Activated CD4-positive, CD25-positive, alpha-beta regulatory T cell treated with anti-CD3 and anti-CD28 coated beads, Interleukin-2, amount 50 U/mL, for 24 hours (primary cell): ENCODE measurements around the gene ABHD5.

Source experiments
- ATAC-seq, 2 donors: fragments of 150-1000 bp; cut with Tn5 transposase; one replicate each; pipeline ENCODE4 v1.10.0; 2021; ENCODE audit warnings: mild to moderate bottlenecking in 1 of 2, moderate library complexity in 1 of 2

Gene ABHD5

DNA sequence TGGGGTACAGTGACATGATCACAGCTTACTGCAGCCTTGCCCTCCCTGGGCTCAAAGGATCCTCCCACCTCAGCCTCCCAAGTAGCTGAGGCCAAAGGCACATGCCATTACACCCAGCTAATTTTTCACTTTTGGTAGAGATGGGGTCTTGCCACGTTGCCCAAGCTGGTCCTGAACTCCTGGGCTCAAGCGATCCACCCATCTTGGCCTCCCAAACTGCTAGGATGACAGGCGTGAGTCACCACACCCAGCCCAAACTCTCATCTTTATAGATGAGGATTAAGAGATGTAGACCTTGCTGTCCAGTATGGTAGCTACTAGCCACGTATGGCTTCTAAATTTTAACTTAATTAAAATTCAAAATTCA is 4.4 kb upstream of the ABHD5 start:
- no peak for ATAC-seq

DNA sequence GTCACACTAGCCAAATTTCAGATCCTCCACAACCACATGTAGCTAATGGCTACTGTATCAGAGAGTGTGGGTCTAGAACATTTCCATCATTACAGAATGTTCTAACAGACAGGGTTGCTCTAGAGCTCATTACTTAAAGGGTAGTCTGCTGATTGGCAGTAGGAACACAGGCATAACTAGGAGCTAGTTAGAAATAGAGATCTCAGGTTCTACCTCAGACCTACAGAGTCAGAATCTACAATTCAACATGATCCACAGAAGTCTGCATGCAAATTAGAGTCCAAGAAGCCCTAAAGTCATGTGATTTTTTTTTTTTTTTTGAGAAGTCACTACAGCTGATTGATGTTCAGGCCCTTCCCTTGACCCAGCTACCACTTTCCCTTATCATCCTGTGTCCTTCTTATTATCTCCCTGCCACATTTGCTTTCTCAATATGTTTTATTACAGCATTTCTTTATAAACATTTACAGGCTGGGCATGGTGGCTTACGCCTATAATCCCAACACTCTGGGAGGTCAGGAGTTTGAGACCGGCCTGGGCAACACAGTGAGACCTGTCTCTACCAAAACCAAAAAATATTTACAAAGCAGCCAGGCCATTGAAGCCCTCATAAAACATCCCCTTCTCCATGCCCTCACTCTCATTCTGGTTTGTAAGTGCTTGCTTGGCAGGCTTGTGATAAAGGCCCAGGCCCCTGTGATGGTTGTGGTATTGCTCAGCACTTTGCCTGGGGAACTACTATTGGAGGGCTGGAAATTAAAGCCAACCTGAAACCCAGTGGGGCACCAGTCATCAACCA is 3.8 kb upstream of the ABHD5 start:
- no peak for ATAC-seq

DNA sequence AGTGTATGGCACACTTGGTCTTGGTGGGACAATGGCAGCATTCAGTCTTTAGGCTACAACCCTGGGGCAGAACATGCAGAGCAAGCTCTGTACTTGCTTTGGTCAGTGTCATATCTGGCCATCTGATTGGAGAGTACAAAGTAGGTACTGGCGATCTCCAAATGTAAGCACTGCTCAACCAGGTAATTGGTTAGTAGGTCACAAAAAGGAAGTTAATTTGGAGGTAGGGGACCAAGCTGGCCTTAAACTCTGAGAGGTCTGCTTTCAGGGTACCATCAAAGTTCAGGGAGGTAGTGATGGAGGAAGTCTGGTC is 3.3 kb upstream of the ABHD5 start:
- no peak for ATAC-seq

DNA sequence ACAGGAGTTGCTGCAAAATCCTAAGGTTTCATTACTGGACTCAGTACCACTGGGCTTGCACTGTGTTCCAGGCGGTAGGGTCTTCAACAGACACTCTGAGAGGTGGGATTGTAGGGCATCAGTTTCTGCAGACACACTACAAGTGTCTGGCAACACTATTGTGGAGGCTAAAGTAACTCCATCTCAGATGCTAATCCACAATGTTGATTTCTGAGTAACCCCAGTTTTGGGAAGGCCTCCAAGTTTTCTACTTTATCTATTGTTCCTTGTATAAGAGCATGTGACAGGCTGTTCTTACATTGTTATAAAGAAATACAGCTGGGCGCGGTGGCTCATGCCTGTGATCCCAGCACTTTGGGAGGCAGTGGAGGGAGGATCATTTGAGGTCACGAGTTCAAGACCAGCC is 2.5 kb upstream of the ABHD5 start:
- ATAC-seq: no peak

DNA sequence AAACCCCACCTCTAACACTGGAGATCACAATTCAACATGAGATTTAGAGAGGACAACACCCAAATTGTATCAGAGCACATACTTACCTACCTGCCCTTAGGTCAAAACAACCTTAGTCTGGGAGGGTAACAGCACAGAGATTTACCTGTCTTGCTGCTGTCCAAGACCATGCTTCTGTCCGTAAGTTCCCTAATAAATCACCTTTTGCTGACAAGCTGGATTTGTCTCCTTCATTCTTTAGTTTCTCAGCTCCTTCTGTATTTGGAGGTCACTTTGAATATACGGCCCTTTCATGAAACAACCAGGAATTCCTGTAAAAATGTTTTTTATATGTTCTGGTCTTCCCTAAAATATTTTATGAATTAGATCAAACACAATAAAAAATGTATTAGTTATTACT is 1.6 kb upstream of the ABHD5 start:
- ATAC-seq: no peak

DNA sequence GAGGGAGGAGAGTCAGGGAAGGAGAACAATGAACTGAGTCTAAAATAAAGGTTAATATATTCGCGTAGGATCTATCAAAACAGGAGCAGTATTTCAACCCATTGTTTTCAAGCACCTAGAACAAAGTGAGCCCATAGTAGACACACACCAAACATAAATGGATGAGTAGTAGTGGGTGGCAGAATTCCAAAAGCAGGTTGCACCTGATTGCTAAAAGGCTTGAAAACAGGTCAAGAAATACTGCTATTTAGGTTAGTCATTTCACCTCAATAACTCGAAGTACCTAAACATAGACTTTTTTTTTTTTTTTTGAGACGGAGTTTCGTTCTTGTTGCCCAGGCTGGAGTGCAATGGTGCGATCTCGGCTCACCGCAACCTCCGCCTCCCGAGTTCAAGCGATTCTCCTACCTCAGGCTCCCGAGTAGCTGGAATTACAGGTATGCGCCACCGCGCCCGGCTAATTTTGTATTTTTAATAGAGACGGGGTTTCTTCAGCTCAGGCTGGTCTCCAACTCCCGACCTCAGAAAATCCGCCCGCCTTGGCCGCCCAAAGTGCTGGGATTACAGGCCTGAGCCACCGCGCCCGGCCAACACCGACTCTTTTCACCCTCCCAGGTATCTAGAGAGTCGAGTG is 855 bp upstream of the ABHD5 start:
- no peak for ATAC-seq

DNA sequence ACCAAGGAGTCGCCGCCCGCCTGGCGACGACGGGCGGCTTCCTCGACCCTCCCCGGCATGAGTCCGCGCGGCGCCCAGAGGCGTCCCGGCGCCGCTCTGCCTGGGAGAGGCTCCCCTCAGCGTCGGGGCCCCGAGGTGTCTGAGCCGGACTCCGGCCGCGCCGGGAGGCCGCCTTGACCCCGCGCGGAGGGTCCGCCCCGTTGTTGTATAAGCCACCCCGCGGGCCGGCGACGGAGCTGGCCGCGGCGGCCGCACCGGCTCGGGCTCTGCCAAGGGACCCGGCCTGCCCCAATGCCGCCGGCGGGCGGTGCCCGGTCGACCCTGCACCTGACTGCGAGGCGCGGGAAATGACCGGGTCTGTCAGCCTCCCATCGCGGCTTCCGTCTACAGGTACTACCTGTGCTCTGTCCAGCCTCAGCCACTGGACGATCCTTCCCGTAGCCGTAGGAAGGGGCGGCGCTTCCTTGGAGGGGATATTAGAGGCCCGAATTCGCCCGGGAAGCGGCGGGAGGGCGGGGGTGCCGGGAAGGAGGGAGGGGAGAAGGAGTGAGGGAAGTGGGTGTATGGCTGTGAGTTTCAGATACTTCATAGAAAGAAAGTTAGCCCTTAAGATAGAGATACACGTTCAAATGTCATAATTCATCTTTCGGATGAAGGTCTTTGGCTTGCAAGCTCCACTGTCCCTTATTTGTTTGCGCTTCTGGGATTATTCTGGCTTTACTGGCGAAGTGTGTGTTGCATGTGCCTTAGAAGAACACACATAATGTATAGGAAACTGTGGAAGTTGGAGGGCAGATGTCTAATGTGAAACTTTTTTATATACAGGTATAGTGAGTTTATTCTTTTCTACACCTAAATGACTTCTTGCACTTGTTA is 620 bp downstream of the ABHD5 start:
- ATAC-seq: peak; percentile 7 to 11

DNA sequence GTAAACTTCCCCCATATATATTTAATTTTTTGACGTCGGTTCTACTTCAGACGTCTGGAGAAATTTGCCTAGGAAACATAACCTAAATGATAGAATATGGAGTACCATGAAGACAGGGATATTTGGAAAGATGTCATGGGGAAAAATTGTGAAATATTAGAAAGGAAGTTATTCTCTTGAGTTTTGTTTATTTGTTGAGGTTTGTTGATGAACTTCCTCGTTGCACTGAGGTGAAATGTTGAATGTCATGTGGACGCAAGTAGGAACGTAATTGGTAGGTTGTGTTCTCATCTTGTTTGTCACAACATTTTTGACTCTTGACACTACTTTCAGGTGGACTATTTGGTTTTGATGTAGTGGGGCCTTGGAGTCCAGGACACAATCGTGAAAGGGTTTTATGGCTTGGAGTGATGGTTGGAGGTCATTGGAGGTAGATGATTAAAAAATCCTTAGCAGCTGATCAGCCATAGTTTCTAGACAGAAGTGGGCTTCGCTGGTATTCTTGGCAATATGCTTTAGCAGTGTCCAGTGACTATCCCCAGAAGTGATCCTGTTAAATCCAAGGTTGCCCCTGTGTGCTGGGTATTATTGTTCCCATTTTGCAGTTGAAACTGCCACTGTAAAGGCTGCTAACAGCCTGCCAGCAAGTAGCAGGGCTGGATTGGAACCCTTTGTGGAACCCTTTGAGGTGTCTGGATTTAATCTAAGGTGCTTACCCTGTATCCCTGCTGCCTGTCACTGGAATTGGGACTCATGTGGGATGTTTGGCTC is 1.5 kb downstream of the ABHD5 start:
- ATAC-seq: no peak

DNA sequence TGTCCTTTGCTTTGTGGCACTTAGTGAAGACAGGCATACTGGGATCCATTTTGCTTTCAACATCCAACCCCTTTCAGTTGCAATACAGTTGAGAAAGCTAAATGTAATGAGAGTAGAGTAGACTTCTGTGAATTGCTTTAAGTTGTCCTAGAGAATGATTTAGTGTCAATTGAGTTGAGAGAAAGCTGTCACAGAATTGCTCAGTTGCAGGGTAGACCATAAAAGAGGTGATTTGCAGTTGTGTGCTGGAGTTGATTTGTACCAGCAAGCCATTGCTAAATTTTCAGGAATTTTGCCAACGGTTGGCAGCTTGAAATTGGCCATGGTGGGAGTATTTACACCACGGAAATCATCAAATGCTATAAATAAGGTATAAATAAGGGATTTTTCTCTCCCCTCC is 2.2 kb downstream of the ABHD5 start:
- no peak for ATAC-seq

DNA sequence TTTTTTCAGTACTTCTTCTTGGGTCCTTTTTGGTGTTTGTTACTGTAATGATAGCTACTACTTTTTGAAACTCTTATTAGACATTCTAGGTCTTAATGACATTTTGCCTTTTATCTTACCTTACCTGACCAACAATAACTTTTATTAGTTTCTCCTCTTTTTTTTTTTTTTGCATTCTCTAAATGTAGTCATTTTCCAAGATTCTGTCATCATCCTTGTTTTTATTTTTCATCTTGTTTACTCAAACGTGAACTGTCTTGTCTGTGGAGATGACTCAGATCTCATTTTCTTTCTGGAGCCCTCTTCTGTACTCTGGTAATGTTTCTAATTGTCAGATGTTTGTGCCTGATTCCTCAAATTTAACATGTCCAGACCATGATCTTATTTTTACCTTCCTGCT is 2.9 kb downstream of the ABHD5 start:
- no peak for ATAC-seq

DNA sequence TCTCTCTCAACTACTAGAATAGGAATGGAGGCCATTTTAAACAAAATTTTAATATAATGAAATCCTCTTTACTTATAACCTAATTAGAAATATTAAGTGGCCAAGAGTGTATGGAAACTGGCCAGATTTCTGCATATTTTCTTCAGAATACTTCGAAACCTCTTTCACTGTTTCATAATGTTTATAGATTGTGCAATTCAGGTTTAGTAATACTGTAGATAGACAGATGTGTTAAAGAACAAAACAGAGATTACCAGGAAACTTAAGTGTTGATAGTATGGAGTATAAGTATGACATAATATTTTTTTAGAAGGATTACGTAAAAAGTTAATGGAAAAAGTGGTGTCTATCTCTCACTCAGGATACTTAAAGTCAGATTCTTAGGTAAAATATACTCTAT is 4.7 kb downstream of the ABHD5 start:
- no peak for ATAC-seq

DNA sequence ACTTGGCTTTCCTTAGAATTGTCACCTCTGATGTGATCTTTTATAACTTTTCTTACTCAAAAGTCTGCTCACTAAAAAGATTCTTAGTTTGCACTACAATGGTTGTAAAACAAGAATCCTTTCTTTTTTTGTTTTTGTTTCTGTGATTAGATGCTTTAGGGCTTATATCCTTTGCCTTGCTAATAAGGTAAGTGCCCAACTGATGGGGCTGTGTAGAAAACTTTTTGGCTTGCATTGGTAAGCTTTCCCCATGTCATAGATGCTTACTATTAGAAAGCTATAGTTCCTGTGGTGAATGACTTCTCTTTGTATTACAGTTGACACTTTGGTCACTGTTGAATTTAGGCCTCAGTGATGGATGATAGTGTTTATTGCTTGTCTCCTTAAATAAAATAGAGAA is 5.1 kb downstream of the ABHD5 start:
- no peak for ATAC-seq

DNA sequence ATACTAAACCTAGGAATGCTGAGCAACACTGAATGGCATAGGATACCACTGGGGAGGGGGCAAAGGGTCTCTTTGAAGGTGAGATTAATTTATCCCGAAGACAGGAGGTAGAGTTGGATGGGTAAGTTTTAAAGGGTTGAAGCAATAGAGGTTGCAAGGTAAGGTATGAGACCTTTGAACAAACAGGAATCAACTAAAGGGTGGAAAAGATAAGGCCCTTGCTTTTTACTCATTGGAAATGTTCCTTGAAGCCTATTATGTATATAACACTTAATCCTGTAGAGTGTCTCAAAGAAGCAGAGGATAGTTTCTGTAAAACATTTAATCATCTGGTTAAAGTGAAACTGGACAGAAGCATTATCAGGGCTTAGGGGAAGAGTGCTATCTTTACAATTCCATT is 5.7 kb downstream of the ABHD5 start:
- no peak for ATAC-seq

DNA sequence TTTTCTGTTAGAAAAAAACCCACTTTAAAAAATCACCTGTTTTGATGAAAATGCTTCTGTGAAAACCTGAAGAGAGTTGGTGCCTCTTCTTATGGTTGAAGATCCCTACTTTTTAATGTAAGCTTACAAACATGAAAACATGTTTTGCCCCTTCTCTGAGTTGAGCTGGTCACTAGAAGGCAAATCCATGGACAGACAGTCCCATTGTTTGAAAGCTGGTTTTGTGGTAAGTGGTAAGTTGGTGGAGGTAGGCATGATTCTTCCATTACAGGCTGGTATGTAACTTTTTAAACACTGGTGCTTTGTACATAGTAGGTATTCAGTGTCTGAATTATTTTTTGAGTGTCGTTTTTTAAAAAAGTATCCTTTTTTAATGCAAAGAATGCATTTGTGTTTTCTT is 6.1 kb downstream of the ABHD5 start:
- no peak for ATAC-seq

DNA sequence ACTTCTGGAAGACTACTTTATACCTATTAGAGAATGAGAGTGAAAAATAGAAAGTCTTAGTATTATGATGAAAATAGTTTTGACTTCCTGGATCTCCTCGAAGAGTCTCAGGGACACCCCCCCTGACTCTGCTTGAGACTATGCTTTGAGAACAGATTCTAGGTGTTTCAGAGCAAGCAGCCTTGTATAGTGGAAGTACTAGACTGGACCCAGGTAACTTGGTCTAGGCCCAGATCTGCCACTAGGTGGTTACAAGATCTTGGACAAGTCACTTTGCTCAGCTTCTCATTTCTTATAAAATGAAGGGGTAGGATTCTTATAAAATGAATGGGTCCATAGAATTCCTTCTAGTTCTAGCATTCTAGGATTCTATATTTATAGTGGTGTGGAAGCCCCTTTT is 9.1 kb downstream of the ABHD5 start:
- peak; percentile 48 to 69 for ATAC-seq

DNA sequence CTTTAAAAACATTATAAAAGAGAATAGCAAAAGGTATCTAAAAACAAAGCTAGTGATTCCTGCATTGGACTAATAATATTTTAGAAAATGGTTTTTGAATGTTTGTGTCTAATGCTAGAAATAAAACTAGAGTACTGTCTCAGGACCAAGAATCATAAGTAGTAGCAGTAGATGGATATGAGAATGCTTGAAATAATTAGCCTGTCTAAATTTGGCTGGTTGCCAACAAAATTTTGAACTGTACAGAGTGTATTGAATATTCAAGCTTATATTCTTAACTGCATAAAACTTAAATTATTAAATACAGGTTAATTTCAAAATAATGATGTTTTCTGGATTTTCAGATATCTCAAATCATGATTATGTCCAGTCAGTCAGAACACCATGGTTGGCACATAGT is 14.0 kb downstream of the ABHD5 start:
- no peak for ATAC-seq

DNA sequence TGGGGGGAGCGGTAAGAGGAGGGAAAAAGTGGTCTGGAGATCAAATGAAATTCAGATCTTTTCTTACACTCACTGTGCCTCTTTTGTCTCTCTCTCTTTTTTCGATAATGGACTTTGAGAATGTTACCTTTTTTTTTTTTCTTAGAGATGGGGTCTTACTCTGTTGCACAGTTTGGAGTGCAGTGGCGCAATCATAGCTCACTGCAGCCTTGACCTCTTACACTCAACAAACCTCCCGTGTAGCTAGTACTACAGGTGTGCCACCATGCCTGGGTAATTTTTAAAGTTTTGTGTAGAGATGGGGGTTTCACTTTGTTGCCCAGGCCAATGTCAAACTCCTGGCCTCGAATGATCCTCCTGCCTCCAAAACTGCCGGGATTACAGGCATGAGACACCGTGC is 15.6 kb downstream of the ABHD5 start:
- ATAC-seq: no peak

DNA sequence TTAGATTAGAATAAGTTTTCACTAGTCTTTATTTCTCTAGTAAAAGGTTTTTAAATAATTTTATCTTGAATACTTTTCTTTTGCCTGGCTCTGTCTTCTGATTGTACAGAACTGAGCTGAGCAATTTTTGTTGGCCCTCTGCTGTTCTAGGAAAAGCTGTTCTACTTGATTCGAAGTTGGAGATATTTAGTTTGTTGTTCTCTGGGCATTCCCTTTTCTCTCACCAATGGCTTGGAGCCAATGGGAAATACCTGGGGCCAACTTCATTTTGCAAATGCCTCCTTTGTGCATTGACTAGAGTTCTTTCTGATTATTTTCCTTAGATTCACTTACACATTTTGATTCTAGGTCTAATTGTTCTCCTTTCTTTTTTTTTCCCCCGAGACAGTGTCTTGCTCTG is 16.5 kb downstream of the ABHD5 start:
- no peak for ATAC-seq

DNA sequence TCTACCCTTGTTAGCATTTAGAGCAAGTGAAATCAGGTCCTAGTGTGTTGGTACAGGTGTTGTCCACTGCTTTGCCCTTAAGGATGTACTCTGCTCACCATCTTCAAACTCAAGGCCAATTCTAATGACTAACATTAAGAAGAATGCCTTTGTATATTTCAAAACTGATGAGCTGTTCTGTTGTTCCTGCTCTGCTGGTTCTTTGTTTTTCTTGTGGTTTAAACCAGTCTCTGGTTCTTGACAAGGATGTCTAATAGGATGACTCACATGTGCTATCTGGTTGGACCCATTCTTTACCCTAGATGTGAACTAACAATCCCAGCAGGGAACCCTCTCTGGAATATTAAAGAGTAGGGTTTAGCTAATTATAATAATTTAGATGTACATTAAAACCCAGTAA is 17.3 kb downstream of the ABHD5 start:
- peak; percentile 48 to 67 for ATAC-seq

DNA sequence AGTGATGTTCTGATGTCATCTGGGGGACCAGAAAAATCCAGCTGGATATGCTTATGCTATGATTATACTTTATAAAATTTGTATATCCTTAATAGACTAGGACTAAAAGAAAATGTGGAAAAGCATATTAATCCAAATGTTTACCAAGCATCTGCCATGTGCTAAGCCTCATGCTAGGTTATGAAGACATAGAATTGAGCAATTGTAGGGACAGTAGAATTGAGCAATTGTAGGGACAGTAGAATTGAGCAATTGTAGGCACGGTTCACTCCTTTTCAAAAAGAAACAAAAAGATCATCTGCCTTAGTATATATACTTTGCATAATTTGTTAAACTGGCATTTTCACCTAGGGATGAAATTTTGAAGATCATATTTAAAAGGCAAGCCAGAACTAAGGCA is 18.3 kb downstream of the ABHD5 start:
- no peak for ATAC-seq

DNA sequence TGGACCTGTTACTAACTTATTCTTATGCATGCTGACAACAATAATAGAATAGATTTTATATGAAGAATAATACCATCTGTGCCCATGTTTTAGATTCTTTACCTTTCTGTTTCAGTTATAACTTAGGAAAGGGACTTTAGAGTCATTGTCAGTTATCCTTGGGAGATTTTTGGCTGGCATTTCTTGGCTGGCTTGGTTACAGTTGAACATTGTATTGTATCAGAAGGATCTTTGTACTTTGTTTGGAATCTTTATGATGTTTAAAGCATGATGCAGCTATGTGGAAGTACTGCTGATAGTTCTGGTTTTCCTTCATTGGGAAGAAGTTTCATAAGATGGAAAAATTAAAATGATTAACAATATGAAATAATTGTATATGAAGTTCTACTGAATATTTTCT is 19.9 kb downstream of the ABHD5 start:
- ATAC-seq: no peak

DNA sequence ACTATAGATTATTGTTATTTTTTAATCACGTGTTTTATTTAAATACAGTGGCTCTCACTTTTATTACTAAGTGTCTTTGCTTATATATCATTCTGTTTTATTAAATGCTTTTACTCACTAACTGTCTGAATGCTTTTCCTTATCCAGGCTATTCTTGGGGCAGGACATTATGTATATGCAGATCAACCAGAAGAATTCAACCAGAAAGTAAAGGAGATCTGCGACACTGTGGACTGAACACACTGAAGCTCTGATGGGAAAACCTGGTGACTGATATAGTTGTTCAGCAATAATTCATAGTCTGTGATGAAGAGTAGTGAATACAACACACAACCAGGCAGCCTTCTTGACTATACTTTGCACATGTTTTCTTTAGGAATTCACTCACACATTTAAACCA is 27.6 kb downstream of the ABHD5 start:
- no peak for ATAC-seq

DNA sequence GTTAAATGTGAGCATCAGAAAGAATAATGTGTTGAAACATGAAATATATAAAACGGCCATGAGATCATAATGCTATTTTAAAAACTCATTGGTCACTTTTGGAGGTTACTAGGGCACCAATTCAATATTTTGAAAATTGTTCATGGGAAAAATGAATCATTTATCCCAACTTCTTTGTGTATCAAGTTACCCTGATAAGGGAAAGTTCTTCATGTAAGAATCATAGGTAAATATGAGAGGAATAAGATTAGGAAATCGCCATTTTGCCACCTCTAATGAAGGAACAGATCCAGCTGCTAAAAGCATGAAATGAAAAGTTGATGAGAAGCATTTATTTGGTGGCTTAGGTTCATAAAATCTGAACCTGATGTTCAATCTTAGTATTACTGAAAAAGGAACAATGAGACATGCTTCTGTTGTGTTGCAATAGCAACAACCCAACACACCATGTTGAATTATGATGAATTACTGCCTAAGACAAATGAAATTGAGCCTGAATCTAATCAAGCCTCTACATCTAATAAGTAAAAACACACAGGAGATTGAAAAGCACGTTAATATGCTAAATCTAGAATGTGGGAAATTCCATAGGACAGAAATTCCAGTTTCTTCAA is 32.5 kb downstream of the ABHD5 start:
- ATAC-seq: no peak
